RCC 7860 (cell line): ENCODE measurements around the gene COL24A1.
A peak's percentile ranks its signal among the peaks of the same experiment; 100 is the strongest.
"Not testable (repeated sequence)": the region's sequence is repeated elsewhere in the genome, so short reads cannot be mapped to it uniquely, and the experiment has no call there.

Experiments
- DNase-seq: peaks from one replicate; pipeline ENCODE4 v3.0.0-alpha.2; 2015; ENCODE audit warnings: low spot score
- FAIRE-seq: peaks from 2 replicates; lab custom pipeline; 2012; peaks lifted over from hg19 to GRCh38; lab: Jason Lieb, UNC

The COL24A1 gene

GRCh38 chr1:86089765-86090164 lies 66.8 kb downstream of the COL24A1 start:
- DNase-seq (no peak), FAIRE-seq (no peak)

GRCh38 chr1:86085741-86086409 lies 70.7 kb downstream of the COL24A1 start:
- FAIRE-seq (no peak), DNase-seq (no peak)

GRCh38 chr1:86084998-86085397 lies 71.6 kb downstream of the COL24A1 start:
- FAIRE-seq (no peak), DNase-seq (no peak)

- DNase-seq: no peak
- FAIRE-seq: no peak
These were observed 74.4 kb downstream of the COL24A1 start for GRCh38 chr1:86082183-86082582.

DNA sequence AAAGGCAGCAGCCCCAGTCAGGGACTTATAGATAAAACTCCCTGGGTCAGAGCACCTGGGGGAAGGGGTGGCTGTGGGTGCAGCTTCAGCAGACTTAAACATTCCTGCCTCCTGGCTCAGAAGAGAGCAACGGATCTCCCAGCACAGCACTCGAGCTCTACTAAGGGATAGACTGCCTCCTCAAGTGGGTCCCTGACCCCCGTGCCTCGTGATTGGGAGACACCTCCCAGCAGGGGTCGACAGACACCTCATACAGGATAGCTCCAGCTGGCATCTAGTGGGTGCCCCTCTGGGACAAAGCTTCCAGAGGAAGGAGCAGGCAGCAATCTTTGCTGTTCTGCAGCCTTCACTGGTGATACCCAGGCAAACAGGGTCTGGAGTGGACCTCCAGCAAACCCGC lies 84.1 kb downstream of the COL24A1 start:
- DNase-seq, FAIRE-seq: not testable (repeated sequence)

DNA sequence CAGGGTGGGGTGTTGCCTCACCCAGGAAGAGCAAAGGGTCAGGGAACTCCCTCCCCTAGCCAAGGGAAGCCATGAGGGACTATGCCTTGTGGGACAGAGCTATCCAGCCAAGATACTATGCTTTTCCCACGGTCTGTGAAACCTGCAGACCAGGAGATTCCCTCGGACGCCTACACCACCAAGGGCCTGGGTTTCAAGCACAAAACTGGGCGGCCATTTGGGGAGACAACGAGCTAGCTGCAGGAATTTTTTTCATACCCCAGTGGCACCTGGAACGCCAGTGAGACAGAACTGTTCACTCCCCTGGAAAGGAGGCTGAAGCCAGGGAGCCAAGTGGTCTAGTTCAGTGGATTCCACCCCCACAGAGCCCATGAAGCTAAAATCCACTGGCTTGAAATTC lies 84.7 kb downstream of the COL24A1 start:
- not testable (repeated sequence) for FAIRE-seq, DNase-seq

GRCh38 chr1:86069757-86070145 lies 86.8 kb downstream of the COL24A1 start:
- no peak for FAIRE-seq
- no peak for DNase-seq

DNA sequence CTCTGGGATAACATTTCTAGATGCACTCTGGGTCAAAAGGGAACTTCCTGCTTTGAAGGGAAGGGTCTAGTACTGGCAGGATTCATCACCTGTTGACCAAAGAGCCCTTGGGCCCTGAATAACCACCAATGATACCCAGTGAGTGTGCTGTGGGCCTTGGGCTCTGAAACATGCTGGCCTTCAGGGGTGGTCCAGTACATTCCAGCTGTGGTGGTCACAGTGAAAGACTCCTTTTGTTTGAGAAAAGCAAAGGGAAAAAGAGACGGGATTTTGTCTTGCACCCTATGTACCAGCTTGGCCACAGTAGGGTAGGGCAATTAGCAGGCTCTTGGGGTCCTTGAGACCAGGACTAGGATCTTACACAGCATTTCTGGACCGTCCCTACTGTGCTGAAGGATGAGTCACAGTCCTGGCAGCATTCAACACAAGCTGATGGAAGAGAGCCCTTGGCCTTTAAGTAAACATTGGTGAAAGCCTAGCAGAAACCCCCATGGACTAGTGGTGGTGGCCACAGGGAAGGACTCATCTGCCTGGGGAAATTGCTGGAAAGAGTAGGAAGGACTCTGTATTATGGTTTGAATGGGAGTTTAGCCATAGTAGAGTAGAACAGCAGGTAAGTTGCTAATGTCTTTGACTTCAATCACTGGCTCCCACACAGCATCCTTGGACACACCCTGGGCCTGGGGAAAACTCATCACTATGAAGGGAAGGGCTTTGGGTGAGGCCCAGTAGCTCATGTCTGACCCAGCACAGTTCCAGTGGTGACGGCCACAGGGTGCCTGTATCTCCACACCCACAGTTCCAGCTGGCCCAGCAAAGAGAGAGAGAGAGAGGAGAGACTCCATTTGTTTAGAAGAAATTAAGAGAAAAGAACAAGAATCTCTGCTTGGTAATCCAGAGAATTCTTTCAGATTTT lies 87.5 kb downstream of the COL24A1 start:
- FAIRE-seq (no peak), DNase-seq (no peak)

DNA sequence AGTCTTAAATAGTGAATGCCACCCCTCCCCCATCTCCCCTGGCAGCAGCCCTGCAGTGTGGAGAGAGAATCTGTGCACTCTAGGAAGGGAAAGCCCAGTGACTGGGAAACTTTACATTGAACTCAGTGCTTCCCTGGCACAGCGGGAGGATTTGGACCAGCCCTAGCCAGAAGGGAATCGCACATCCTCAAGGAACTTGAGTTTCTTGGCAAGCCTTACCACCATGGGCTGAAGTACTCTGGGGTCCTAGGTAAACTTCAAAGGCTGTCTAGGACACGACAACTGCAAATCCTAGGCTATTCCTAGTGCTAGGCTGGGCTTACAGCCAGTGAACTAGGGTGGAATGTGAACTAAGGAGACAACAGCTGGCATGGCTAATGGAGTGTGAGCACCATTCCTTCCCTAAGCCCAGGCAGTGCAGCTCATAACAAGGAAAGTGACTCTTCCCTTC lies 88.3 kb downstream of the COL24A1 start:
- DNase-seq (no peak), FAIRE-seq (no peak)

GRCh38 chr1:86067626-86068025 lies 88.9 kb downstream of the COL24A1 start:
- FAIRE-seq (no peak), DNase-seq (no peak)

- FAIRE-seq (no peak), DNase-seq (no peak)
These were observed 91.7 kb downstream of the COL24A1 start for GRCh38 chr1:86064899-86065298.

- DNase-seq: no peak
- peak; percentile 34 for FAIRE-seq
These were observed 92.9 kb downstream of the COL24A1 start for GRCh38 chr1:86063721-86064120.

- no peak for FAIRE-seq
- no peak for DNase-seq
These were observed 94.1 kb downstream of the COL24A1 start for GRCh38 chr1:86062453-86062852.

- DNase-seq: no peak
- no peak for FAIRE-seq
These were observed 95.0 kb downstream of the COL24A1 start for GRCh38 chr1:86061551-86061990.

DNA sequence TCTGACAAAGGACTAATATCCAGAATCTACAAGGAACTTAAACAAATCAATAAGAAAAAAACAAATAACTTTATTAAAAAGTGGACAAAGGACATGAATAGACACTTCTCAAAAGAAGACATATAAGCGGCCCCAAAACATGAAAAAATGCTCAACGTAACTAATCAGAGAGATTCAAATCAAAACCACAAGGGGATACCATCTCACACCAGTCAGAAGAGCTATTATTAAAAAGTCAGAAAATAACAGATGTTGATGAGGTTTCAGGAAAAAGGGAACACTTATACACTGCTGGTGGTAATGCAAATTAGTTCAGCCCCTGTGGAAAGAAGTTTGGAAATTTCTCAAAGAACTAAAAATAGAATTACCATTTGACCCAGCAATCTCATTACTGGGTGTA lies 102.2 kb downstream of the COL24A1 start:
- FAIRE-seq: no peak
- no peak for DNase-seq

DNA sequence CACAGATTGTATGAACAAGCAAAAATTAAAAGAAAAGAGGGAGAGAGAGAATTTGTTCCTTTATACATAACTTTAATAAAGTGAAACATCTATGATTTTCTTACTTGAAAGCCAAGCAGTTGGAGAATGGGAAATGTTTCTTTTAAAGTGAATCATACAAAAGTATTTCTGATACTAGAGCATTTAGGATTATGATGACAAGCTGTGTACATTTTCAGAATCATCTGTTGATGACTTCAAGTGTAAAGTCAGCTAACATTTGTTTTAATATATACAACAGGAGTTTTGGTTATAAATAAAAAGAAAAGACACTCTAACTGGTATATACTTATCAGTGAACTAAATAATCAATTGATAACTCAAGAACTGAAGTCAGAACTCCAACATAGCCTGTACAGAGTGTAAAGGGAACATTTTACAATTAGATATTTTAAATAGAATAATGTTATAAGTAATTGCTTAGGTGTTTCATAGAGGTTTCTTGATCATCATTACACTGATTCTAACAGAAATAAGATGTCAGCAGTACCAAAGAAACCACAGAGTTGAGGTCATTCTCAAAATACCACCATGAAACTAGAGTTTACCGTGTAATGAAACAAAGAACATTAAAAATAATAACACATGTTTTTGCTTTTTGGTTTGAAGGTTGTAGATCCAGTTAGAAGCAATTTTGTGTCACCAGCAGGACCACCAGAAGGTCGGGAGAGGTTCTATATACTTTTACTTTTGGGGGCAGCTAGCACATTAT lies 103.4 kb downstream of the COL24A1 start:
- no peak for DNase-seq
- no peak for FAIRE-seq

- DNase-seq (no peak), FAIRE-seq (no peak)
These were observed 121.5 kb downstream of the COL24A1 start for GRCh38 chr1:86035101-86035500.

- DNase-seq (no peak), FAIRE-seq (no peak)
These were observed 126.4 kb downstream of the COL24A1 start for GRCh38 chr1:86030180-86030579.

- peak; percentile 23 for DNase-seq
- peak; percentile 82 for FAIRE-seq
These were observed 138.2 kb downstream of the COL24A1 start for GRCh38 chr1:86018283-86018923.

- FAIRE-seq: peak; percentile 30
- DNase-seq: no peak
These were observed 140.4 kb downstream of the COL24A1 start for GRCh38 chr1:86016076-86016759.
